Measurements from ENCODE around the gene CHRNB1. TPM values are rescaled to one million over a fixed set of nuclear protein-coding genes. Genes with fewer than 3 reads are reported as not detected.
"Not testable (repeated sequence)": the region's sequence is repeated elsewhere in the genome, so short reads cannot be mapped to it uniquely, and the experiment has no call there.

The CHRNB1 gene
- polyA plus RNA-seq, 2 donors = 7.0 to 7.4 TPM

- WGBS, 2 donors = 56 to 67% methylated on average over 9 of the region's 9 CpGs
- H3K27me3 ChIP-seq (ENCODE audit: control insufficient read depth in 1 of 2, insufficient read depth in 2 of 2, low read length in 2 of 2) = no peaks in the 10 kb centered on the region
- peak overlapping the region in 1 of 2 donors; percentile 79 for H3K27ac ChIP-seq (ENCODE audit: low read depth in 2 of 2, low read length in 1 of 2)
- H3K36me3 ChIP-seq (ENCODE audit: control insufficient read depth in 2 of 2, insufficient read depth in 2 of 2, low read length in 1 of 2) = peaks cover 0 to 34% of the 10 kb centered on the region in 2 donors
- peaks cover 0 to 2% of the 10 kb centered on the region in 2 donors for H3K9me3 ChIP-seq (ENCODE audit: control insufficient read depth in 2 of 2, insufficient read depth in 1 of 2, low read depth in 1 of 2, low read length in 1 of 2)
- H3K4me3 ChIP-seq (ENCODE audit: low read depth in 1 of 2, low read length in 2 of 2) = no peak overlapping the region
- no peaks in the 10 kb centered on the region for H3K4me1 ChIP-seq (ENCODE audit: control insufficient read depth in 2 of 2, insufficient read depth in 2 of 2, low read length in 1 of 2)
Observed at GRCh38 chr17:7464081-7464480, 19.2 kb downstream of the CHRNB1 start.

GRCh38 chr17:7465597-7466275 lies 20.9 kb downstream of the CHRNB1 start:
- no peaks in the 10 kb centered on the region for H3K4me1 ChIP-seq (ENCODE audit: control insufficient read depth in 2 of 2, insufficient read depth in 2 of 2, low read length in 1 of 2)

GRCh38 chr17:7466318-7466638 lies 21.4 kb downstream of the CHRNB1 start:
- Histone ChIP-seq H3K36me3 (ENCODE audit: control insufficient read depth in 2 of 2, insufficient read depth in 2 of 2, low read length in 1 of 2) (peaks cover 0 to 34% of the 10 kb centered on the region in 2 donors), H3K4me3 (ENCODE audit: low read depth in 1 of 2, low read length in 2 of 2) (no peak overlapping the region)

More at GRCh38 chr17:7465597-7466275, 20.9 kb downstream of the CHRNB1 start:
- H3K27ac ChIP-seq (ENCODE audit: low read depth in 2 of 2, low read length in 1 of 2) = no peak overlapping the region
- 89% methylated on average over 33 of the region's 33 CpGs for WGBS, 2 donors
- H3K27me3 ChIP-seq (ENCODE audit: control insufficient read depth in 1 of 2, insufficient read depth in 2 of 2, low read length in 2 of 2) = no peaks in the 10 kb centered on the region
- peaks cover 0 to 34% of the 10 kb centered on the region in 2 donors for H3K36me3 ChIP-seq (ENCODE audit: control insufficient read depth in 2 of 2, insufficient read depth in 2 of 2, low read length in 1 of 2)
- H3K9me3 ChIP-seq (ENCODE audit: control insufficient read depth in 2 of 2, insufficient read depth in 1 of 2, low read depth in 1 of 2, low read length in 1 of 2) = peaks cover 0 to 2% of the 10 kb centered on the region in 2 donors
- H3K4me3 ChIP-seq (ENCODE audit: low read depth in 1 of 2, low read length in 2 of 2) = no peak overlapping the region

GRCh38 chr17:7466639-7467341 lies 21.9 kb downstream of the CHRNB1 start:
- Histone ChIP-seq H3K9me3 (ENCODE audit: control insufficient read depth in 2 of 2, insufficient read depth in 1 of 2, low read depth in 1 of 2, low read length in 1 of 2) (peaks cover 0 to 2% of the 10 kb centered on the region in 2 donors), H3K4me1 (ENCODE audit: control insufficient read depth in 2 of 2, insufficient read depth in 2 of 2, low read length in 1 of 2) (peaks cover 0 to 1% of the 10 kb centered on the region in 2 donors), H3K27ac (ENCODE audit: low read depth in 2 of 2, low read length in 1 of 2) (peak overlapping the region in 1 of 2 donors; percentile 58), H3K4me3 (ENCODE audit: low read depth in 1 of 2, low read length in 2 of 2) (no peak overlapping the region), H3K36me3 (ENCODE audit: control insufficient read depth in 2 of 2, insufficient read depth in 2 of 2, low read length in 1 of 2) (peaks cover 0 to 33% of the 10 kb centered on the region in 2 donors), H3K27me3 (ENCODE audit: control insufficient read depth in 1 of 2, insufficient read depth in 2 of 2, low read length in 2 of 2) (no peaks in the 10 kb centered on the region)
- WGBS, 2 donors = 83 to 84% methylated on average over 16 of the region's 16 CpGs

More at GRCh38 chr17:7466318-7466638, 21.4 kb downstream of the CHRNB1 start:
- peak overlapping the region in 1 of 2 donors; percentile 17 for H3K27ac ChIP-seq (ENCODE audit: low read depth in 2 of 2, low read length in 1 of 2)
- H3K4me1 ChIP-seq (ENCODE audit: control insufficient read depth in 2 of 2, insufficient read depth in 2 of 2, low read length in 1 of 2) = no peaks in the 10 kb centered on the region
- no peaks in the 10 kb centered on the region for H3K27me3 ChIP-seq (ENCODE audit: control insufficient read depth in 1 of 2, insufficient read depth in 2 of 2, low read length in 2 of 2)
- 85 to 89% methylated on average over 9 of the region's 9 CpGs for WGBS, 2 donors
- peaks cover 0 to 2% of the 10 kb centered on the region in 2 donors for H3K9me3 ChIP-seq (ENCODE audit: control insufficient read depth in 2 of 2, insufficient read depth in 1 of 2, low read depth in 1 of 2, low read length in 1 of 2)

- 91 to 93% methylated on average over 3 of the region's 3 CpGs for WGBS, 2 donors
- peaks cover 0 to 3% of the 10 kb centered on the region in 2 donors for H3K4me1 ChIP-seq (ENCODE audit: control insufficient read depth in 2 of 2, insufficient read depth in 2 of 2, low read length in 1 of 2)
- H3K4me3 ChIP-seq (ENCODE audit: low read depth in 1 of 2, low read length in 2 of 2) = no peak overlapping the region
- peaks cover 0 to 29% of the 10 kb centered on the region in 2 donors for H3K36me3 ChIP-seq (ENCODE audit: control insufficient read depth in 2 of 2, insufficient read depth in 2 of 2, low read length in 1 of 2)
- no peaks in the 10 kb centered on the region for H3K27me3 ChIP-seq (ENCODE audit: control insufficient read depth in 1 of 2, insufficient read depth in 2 of 2, low read length in 2 of 2)
- peak overlapping the region in 1 of 2 donors; percentile 58 for H3K27ac ChIP-seq (ENCODE audit: low read depth in 2 of 2, low read length in 1 of 2)
- H3K9me3 ChIP-seq (ENCODE audit: control insufficient read depth in 2 of 2, insufficient read depth in 1 of 2, low read depth in 1 of 2, low read length in 1 of 2) = peaks cover 0 to 2% of the 10 kb centered on the region in 2 donors
Observed at GRCh38 chr17:7467498-7467897, 22.6 kb downstream of the CHRNB1 start.

- Histone ChIP-seq H3K4me3 (ENCODE audit: low read depth in 1 of 2, low read length in 2 of 2) (no peak overlapping the region), H3K27me3 (ENCODE audit: control insufficient read depth in 1 of 2, insufficient read depth in 2 of 2, low read length in 2 of 2) (no peaks in the 10 kb centered on the region), H3K4me1 (ENCODE audit: control insufficient read depth in 2 of 2, insufficient read depth in 2 of 2, low read length in 1 of 2) (peaks cover 0 to 3% of the 10 kb centered on the region in 2 donors), H3K9me3 (ENCODE audit: control insufficient read depth in 2 of 2, insufficient read depth in 1 of 2, low read depth in 1 of 2, low read length in 1 of 2) (peaks cover 0 to 2% of the 10 kb centered on the region in 2 donors), H3K27ac (ENCODE audit: low read depth in 2 of 2, low read length in 1 of 2) (no peak overlapping the region), H3K36me3 (ENCODE audit: control insufficient read depth in 2 of 2, insufficient read depth in 2 of 2, low read length in 1 of 2) (peaks cover 0 to 21% of the 10 kb centered on the region in 2 donors)
- WGBS, 2 donors = 88 to 93% methylated on average over 11 of the region's 11 CpGs
Observed at GRCh38 chr17:7468290-7468689, 23.4 kb downstream of the CHRNB1 start.

GRCh38 chr17:7468804-7469389 lies 24.0 kb downstream of the CHRNB1 start:
- WGBS, 2 donors = 77 to 82% methylated on average over 12 of the region's 12 CpGs
- Histone ChIP-seq H3K27ac (ENCODE audit: low read depth in 2 of 2, low read length in 1 of 2) (no peak overlapping the region), H3K36me3 (ENCODE audit: control insufficient read depth in 2 of 2, insufficient read depth in 2 of 2, low read length in 1 of 2) (peaks cover 0 to 15% of the 10 kb centered on the region in 2 donors)

GRCh38 chr17:7469843-7470242 lies 25.0 kb downstream of the CHRNB1 start:
- not testable (repeated sequence) for H3K27me3 ChIP-seq (ENCODE audit: control insufficient read depth in 1 of 2, insufficient read depth in 2 of 2, low read length in 2 of 2); H3K9me3 ChIP-seq (ENCODE audit: control insufficient read depth in 2 of 2, insufficient read depth in 1 of 2, low read depth in 1 of 2, low read length in 1 of 2); H3K4me3 ChIP-seq (ENCODE audit: low read depth in 1 of 2, low read length in 2 of 2); H3K4me1 ChIP-seq (ENCODE audit: control insufficient read depth in 2 of 2, insufficient read depth in 2 of 2, low read length in 1 of 2); H3K27ac ChIP-seq (ENCODE audit: low read depth in 2 of 2, low read length in 1 of 2)
- WGBS, 2 donors = 93 to 96% methylated on average over 12 of the region's 12 CpGs
- peaks cover 0 to 13% of the 10 kb centered on the region in 2 donors for H3K36me3 ChIP-seq (ENCODE audit: control insufficient read depth in 2 of 2, insufficient read depth in 2 of 2, low read length in 1 of 2)

More at GRCh38 chr17:7468804-7469389, 24.0 kb downstream of the CHRNB1 start:
- peaks cover 0 to 3% of the 10 kb centered on the region in 2 donors for H3K4me1 ChIP-seq (ENCODE audit: control insufficient read depth in 2 of 2, insufficient read depth in 2 of 2, low read length in 1 of 2)
- peaks cover 0 to 2% of the 10 kb centered on the region in 2 donors for H3K9me3 ChIP-seq (ENCODE audit: control insufficient read depth in 2 of 2, insufficient read depth in 1 of 2, low read depth in 1 of 2, low read length in 1 of 2)
- no peak overlapping the region for H3K4me3 ChIP-seq (ENCODE audit: low read depth in 1 of 2, low read length in 2 of 2)
- no peaks in the 10 kb centered on the region for H3K27me3 ChIP-seq (ENCODE audit: control insufficient read depth in 1 of 2, insufficient read depth in 2 of 2, low read length in 2 of 2)

- not testable (repeated sequence) for H3K4me1 ChIP-seq (ENCODE audit: control insufficient read depth in 2 of 2, insufficient read depth in 2 of 2, low read length in 1 of 2); H3K27ac ChIP-seq (ENCODE audit: low read depth in 2 of 2, low read length in 1 of 2); H3K4me3 ChIP-seq (ENCODE audit: low read depth in 1 of 2, low read length in 2 of 2); H3K9me3 ChIP-seq (ENCODE audit: control insufficient read depth in 2 of 2, insufficient read depth in 1 of 2, low read depth in 1 of 2, low read length in 1 of 2); H3K27me3 ChIP-seq (ENCODE audit: control insufficient read depth in 1 of 2, insufficient read depth in 2 of 2, low read length in 2 of 2)
- 73 to 80% methylated on average over 8 of the region's 8 CpGs for WGBS, 2 donors
- peaks cover 0 to 12% of the 10 kb centered on the region in 2 donors for H3K36me3 ChIP-seq (ENCODE audit: control insufficient read depth in 2 of 2, insufficient read depth in 2 of 2, low read length in 1 of 2)
Observed at GRCh38 chr17:7470457-7470973, 25.7 kb downstream of the CHRNB1 start.

All from esophagus (tissue), 2 donors.